Coronary artery (tissue), 2 donors: ENCODE data around the gene ANKRD36C.
A peak's percentile ranks its signal among the peaks of the same experiment; 100 is the strongest.
"Not testable (repeated sequence)": the region's sequence is repeated elsewhere in the genome, so short reads cannot be mapped to it uniquely, and the experiment has no call there.

ENCODE experiments used
- DNase-seq: peaks from one replicate; pipeline ENCODE4 v3.0.0-alpha.2; 2017; ENCODE audit warnings: low spot score
- H3K27ac ChIP-seq, 2 donors: fragments of 200-600 bp; sonication (generic); one replicate each; pipeline ENCODE4 v1.5.1; 2016 to 2019
- H3K4me3 ChIP-seq: fragments of 200-600 bp; sonication (generic); 2 replicates; pipeline ENCODE4 v1.5.1; 2016; ENCODE audit warnings: mild to moderate bottlenecking, moderate library complexity
- CTCF ChIP-seq: fragments of 200-600 bp; sonication (generic); IDR thresholded peaks from one replicate; pipeline ENCODE4 v1.5.1; 2019; ENCODE audit warnings: antibody characterized with exemption

Gene ANKRD36C

GRCh38 chr2:96012086-96012791, 20.6 kb upstream of the ANKRD36C start:
- not testable (repeated sequence) for H3K27ac ChIP-seq, H3K4me3 ChIP-seq, DNase-seq

- DNase-seq, H3K4me3 ChIP-seq: not testable (repeated sequence)
- peak overlapping the region; percentile 42 to 55 for H3K27ac ChIP-seq
Observed at GRCh38 chr2:96011129-96011455, 19.5 kb upstream of the ANKRD36C start.

GRCh38 chr2:96010320-96011128, 18.9 kb upstream of the ANKRD36C start:
- Histone ChIP-seq H3K27ac (peak overlapping the region; percentile 86 to 88), H3K4me3 (peak overlapping the region; percentile 76)
- peak; percentile 95 for DNase-seq

GRCh38 chr2:96009833-96010232, 18.2 kb upstream of the ANKRD36C start:
- Histone ChIP-seq H3K4me3 (peak overlapping the region; percentile 76), H3K27ac (peak overlapping the region; percentile 86 to 88)
- not testable (repeated sequence) for DNase-seq

GRCh38 chr2:96008051-96008450, 16.4 kb upstream of the ANKRD36C start:
- H3K4me3 ChIP-seq, H3K27ac ChIP-seq, DNase-seq: not testable (repeated sequence)

- not testable (repeated sequence) for H3K4me3 ChIP-seq, DNase-seq, H3K27ac ChIP-seq
Observed at GRCh38 chr2:96006248-96006647, 14.6 kb upstream of the ANKRD36C start.

- Histone ChIP-seq H3K4me3 (peak overlapping the region; percentile 90), H3K27ac (peak overlapping the region; percentile 78 to 95)
- not testable (repeated sequence) for DNase-seq
- TF ChIP-seq CTCF = peak; percentile 75
Observed at GRCh38 chr2:95992520-95993272, 1.1 kb upstream of the ANKRD36C start.

GRCh38 chr2:95992102-95992501, 478 bp upstream of the ANKRD36C start:
- DNase-seq = not testable (repeated sequence)
- peak overlapping the region; percentile 78 to 95 for H3K27ac ChIP-seq
- peak overlapping the region; percentile 90 for H3K4me3 ChIP-seq

- not testable (repeated sequence) for DNase-seq
- Histone ChIP-seq H3K4me3 (peak overlapping the region; percentile 90), H3K27ac (peak overlapping the region in 1 of 2 donors; percentile 97)
Observed at GRCh38 chr2:95990884-95991283, 740 bp downstream of the ANKRD36C start.

- H3K4me3 ChIP-seq, DNase-seq, H3K27ac ChIP-seq: not testable (repeated sequence)
Observed at GRCh38 chr2:95951662-95952061, 40.0 kb downstream of the ANKRD36C start.

- not testable (repeated sequence) for H3K27ac ChIP-seq, H3K4me3 ChIP-seq, DNase-seq
Observed at GRCh38 chr2:95948039-95948438, 43.6 kb downstream of the ANKRD36C start.

GRCh38 chr2:95939947-95940346, 51.7 kb downstream of the ANKRD36C start:
- DNase-seq, H3K4me3 ChIP-seq, H3K27ac ChIP-seq: not testable (repeated sequence)

GRCh38 chr2:95930740-95931139, 60.9 kb downstream of the ANKRD36C start:
- not testable (repeated sequence) for DNase-seq, H3K4me3 ChIP-seq, H3K27ac ChIP-seq

- not testable (repeated sequence) for DNase-seq, H3K4me3 ChIP-seq, H3K27ac ChIP-seq
Observed at GRCh38 chr2:95917007-95917406, 74.6 kb downstream of the ANKRD36C start.

- not testable (repeated sequence) for H3K27ac ChIP-seq, H3K4me3 ChIP-seq, DNase-seq
Observed at GRCh38 chr2:95915131-95915530, 76.5 kb downstream of the ANKRD36C start.

- not testable (repeated sequence) for H3K4me3 ChIP-seq, H3K27ac ChIP-seq, DNase-seq
Observed at GRCh38 chr2:95911431-95911830, 80.2 kb downstream of the ANKRD36C start.

GRCh38 chr2:95894443-95894842, 97.2 kb downstream of the ANKRD36C start:
- not testable (repeated sequence) for DNase-seq, H3K4me3 ChIP-seq, H3K27ac ChIP-seq

GRCh38 chr2:95867929-95868328, 123.7 kb downstream of the ANKRD36C start:
- not testable (repeated sequence) for H3K27ac ChIP-seq, DNase-seq, H3K4me3 ChIP-seq
